Amniotic epithelial cell (primary cell): ENCODE data around the gene CHCHD4.

ENCODE experiments used
- DNase-seq: peaks from one replicate; pipeline ENCODE4 v3.0.0-alpha.2; 2010; ENCODE audit warnings: low read depth

CHCHD4 gene

DNA sequence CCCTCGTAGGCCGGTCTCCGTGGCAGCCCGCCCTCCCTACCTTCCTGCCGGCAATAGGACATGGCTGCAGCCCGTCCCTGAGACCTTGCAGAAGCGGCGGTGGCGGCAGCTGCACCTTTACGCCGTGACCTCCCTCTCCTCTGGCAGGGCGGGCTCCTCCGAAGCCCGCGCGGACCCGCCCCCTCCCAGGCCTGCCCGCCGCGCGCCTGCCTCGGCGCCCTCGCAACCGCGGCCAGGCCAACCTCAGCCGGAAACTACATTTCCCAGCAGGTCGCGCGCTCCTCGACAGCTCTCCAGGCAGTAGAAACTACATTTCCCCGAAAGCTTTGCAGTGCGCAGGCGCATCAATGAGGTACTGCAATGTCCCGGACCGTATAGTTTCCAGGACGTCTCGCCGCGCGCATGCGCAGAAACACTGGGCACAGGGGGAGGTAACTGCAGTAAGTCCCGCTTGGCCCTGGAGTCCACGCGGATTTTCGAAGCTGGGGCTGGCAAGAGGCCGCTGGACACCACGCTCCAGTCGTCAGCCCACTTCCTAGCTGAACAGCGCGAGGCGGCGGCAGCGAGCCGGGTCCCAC lies at the start of gene CHCHD4, which contains the start of gene TMEM43:
TSS of gene CHCHD4 (minus strand) at position 256 of the 578 bp plus-strand sequence. CDS start at position 62, 194 bp downstream.
TSS of gene TMEM43 (plus strand) at position 438 of the 578 bp plus-strand sequence. CDS start 142 bp downstream, outside the sequence.
- DNase-seq = peak; percentile 98

DNA sequence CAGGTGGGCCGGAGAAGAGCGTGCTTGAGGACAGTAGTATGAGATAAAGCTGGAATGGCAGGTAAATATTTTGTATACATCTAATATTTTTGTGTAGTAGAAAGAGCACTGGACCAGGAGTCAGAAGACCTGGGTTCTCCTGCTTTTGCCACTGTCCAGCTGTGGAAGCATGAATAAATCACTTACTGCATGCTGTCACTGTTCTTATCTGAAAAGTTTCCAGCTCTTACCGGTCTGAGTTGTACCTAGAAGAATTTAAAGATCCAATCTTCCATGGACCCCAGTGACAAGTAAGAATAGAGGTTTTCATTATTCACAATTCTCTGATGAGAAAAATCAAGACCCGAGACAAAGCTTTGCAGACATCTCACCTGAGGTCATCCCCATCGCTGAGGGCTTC lies 47.8 kb upstream of the CHCHD4 start:
- DNase-seq = no peak

GRCh38 chr3:14170531-14171159 lies 46.0 kb upstream of the CHCHD4 start:
- DNase-seq = peak; percentile 84

GRCh38 chr3:14169871-14170270 lies 45.2 kb upstream of the CHCHD4 start:
- DNase-seq = no peak

DNA sequence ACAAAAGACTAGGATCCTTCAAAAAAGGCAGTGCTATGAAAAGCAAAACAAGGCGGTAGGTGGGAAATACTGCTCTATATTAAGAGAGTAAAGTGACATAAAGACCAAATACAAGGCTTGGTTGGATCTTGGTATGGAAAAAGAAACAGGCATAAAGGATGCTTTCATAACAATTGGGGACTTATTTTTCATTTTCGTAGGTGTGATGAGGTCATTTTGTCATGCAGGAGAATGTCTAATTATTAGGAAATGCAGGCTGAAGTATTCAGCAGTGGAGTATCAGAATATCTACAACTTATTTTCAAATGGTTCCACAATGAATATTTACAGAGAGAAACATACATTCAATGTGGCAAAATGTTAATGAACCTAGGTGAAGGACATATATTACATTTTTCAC lies 44.8 kb upstream of the CHCHD4 start:
- DNase-seq = no peak

GRCh38 chr3:14166877-14167603 lies 42.4 kb upstream of the CHCHD4 start:
- DNase-seq = peak; percentile 74

DNA sequence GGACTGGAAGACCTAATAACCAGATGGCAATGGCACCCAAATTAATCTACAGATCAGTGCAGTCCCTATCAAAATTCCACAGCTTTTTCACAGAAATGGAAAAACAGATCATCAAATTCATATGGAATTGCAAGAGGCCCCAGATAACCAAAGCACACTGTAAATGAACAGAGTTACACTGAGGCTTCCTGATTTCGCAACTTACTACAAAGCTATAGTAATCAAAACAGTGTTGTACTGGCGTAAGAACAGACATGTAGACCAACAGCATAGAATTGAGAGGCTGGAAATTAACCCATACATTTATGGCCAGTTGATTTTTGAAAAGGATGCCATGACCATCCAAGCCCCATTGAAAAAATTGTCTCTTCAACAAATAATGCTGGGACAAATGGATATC lies 37.5 kb upstream of the CHCHD4 start:
- no peak for DNase-seq

DNA sequence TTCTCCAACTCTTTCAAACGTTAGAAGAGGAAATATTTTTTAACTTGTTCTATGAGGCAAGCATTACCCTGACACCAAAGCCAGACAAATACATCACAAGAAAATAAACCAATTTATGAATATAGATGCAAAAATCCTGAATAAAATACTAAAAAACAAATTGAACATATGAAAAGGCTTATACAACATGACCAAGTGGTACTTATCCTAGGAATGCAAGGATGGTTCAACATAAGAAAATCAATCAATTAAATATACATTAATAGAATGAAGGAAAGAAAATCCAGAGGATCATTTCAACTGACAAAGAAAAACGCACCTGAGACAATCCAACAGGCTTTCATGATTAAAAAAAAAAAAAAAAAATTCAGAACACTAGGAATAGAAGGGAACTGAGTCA lies 36.6 kb upstream of the CHCHD4 start:
- no peak for DNase-seq

DNA sequence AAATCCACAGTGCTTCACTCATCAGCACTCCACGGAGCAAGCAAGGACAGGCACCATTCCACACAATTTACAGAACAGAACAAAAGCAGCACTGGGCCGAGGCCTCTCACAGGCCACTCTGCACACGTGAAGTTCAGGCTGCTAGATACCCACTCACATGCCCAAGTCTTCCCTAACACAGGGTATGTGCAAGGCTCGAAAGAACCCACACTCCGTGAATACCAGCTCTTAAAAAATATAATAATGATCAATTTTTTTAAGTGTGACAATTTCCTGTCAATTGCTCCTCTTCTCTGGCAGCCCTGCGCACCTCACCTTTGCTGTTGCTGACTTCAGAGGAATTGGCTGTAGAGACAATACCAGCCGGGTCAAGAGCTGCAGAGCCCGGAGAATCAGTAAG lies 34.8 kb upstream of the CHCHD4 start:
- DNase-seq = no peak

DNA sequence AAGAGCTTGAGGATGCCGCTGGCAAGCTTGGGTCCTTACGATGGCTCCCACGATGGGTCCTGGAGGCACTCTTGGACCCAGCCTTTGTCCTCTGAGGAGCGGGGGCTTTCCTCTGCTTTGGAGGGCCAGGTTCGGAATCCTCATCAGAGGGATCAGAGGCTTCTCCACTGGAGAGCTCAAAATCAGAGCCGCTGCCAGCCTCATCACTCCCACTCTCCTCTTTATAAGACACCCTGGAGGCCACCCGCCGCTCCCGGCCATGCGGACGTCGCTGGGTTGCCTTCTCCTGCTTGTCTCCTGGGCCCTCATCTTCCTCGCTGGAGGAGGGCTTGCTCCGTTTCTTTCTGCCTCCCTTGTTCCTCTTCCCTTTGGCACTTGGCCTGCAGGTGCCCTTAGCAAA lies 33.7 kb upstream of the CHCHD4 start:
- no peak for DNase-seq

DNA sequence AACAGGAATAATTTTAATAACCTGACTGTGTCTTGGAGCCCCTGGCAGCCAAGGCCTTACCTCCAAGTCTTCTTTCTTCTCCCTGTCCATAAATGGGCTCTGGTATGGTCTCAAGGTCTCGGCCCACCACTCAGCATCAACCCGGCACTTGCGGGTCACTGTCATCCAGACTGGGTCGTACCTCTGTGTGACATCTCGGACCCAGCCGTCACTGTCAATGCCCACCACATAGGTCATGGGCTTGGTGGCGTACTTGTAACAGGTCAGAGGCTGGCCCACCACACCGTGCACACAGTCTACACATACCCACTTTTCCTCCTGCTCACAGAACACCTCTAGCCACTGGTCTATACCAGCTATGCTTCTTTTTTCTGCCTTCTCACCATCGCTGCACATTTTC lies 33.3 kb upstream of the CHCHD4 start:
- DNase-seq = no peak

GRCh38 chr3:14156843-14157561 lies 32.3 kb upstream of the CHCHD4 start:
- DNase-seq = no peak

DNA sequence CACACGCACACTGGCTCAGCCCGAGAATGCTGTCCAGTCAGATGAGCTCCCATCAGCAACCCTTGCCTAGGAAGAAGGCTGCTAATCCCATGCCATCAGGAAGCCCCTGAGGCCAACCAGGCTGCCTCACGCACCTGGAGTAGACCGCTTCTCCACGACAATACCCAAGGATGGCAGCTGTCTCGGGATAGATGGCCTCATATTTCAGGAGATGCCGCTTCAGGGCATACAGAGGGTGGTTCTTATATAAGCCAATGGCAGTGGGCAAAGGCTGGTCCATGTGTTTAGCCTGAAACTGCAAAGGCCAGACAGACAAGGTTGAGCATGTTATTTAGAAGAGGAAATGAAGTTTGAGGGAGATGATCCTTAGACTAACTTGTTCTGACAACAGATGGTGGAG lies 31.5 kb upstream of the CHCHD4 start:
- no peak for DNase-seq

GRCh38 chr3:14154895-14155440 lies 30.3 kb upstream of the CHCHD4 start:
- DNase-seq = no peak

GRCh38 chr3:14154276-14154675 lies 29.6 kb upstream of the CHCHD4 start:
- DNase-seq = no peak

DNA sequence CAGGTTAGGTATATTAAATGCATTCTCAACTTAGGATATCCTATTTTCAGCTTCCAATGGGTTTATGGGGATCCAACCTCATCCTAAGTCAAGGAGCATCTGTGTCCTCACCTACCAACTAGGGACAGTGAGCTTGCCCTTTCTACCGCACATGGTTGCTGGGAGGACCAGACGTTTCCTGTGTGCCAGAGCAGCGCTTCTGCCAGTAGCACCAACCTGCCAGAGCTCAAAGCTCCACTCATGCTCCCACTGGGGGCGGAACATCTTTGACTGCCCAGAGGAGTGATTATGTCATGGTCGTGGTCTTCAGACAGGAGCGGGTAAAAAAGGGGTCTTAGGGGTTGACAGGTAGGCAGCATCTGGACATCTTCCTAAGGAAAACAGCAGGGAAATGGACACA lies 29.0 kb upstream of the CHCHD4 start:
- DNase-seq = no peak

DNA sequence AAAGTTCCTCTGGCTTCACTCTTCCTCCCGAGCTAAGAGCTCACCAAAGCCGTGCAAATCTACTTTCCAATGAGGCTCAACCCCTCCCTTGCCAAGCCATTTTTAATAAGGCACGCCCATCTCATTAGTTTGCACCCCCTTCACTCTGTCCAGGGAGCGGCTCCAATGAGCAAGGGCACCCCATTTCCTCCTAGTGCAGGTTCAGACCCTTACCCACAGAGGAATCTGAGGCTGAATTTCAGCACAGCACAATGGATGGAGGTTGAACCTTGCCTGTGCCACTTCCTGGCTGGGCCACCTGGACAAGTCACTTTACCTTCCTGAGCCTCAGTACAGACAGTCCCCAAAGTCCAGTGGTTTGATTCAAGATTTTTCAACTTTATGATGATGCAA lies 28.3 kb upstream of the CHCHD4 start:
- DNase-seq = no peak

GRCh38 chr3:14152233-14152962 lies 27.7 kb upstream of the CHCHD4 start:
- DNase-seq = no peak

DNA sequence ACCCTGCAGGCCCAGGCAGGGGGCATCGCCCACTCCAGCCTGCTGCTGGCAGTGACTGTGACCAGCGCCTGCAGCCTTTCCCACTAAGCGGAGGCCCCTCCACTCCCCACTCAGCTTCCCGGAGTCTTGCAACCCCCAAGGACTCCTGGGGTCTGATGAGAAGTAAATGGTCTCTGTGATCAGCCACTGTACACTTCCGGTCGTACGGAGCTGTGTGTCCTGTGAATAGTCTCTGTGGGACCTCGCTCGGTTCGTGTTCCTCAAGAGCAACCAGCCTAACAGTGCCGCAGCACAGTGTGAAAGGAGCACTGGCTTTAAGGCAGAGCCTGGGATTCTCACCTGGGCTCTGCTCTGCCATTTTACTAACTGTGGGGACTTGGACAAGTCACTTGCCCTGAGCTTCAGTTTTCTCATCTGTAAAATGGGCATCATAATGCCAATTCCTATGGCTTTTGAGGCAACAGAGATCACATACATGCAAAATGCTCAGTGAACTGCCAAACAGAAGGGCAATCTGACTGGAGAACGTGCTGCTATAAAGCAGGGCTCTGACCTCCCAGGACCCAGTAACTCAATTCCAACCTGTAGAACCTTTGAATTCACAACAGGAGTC lies 26.9 kb upstream of the CHCHD4 start:
- DNase-seq = no peak

GRCh38 chr3:14150491-14151230 lies 26.0 kb upstream of the CHCHD4 start:
- DNase-seq = no peak

DNA sequence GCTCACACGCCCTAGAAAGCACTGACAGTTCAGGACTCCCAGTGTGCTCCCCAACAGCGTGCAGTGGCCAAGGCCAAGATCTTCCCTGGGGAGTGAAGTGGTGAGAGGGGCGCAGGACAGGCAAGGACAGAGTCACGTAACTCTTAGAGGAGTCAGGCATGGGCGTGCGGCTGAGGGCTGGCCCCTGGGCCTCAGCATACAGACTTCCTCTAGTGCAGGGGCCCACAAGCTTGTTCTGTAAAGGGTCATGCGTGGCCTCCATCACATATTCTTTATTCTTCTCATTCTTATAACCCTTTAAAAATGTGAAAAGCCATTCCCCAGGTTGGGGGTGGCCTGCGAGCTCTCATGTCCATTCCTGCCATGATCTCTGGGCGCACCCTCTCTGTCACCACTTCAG lies 25.4 kb upstream of the CHCHD4 start:
- no peak for DNase-seq
